BLaER1 treated with 17β-estradiol and CSF1 and Interleukin-3, amounts not matched to agents 10 nM and 100 nM (cell line): ENCODE results near the gene TNFRSF25.

Source experiments
- H3K27ac ChIP-seq, 11 experiments: shearing (Covaris generic); formaldehyde crosslinking; 2 replicates each; pipeline ENCODE4 v1.8.1; 2022
- H3K27me3 ChIP-seq, 11 experiments: shearing (Covaris generic); formaldehyde crosslinking; 2 replicates each; pipeline ENCODE4 v1.8.1; 2022
- H3K36me3 ChIP-seq, 11 experiments: shearing (Covaris generic); formaldehyde crosslinking; 2 replicates each; pipeline ENCODE4 v1.8.1; 2022
- H3K4me1 ChIP-seq, 10 experiments: shearing (Covaris generic); formaldehyde crosslinking; 2 replicates each; pipeline ENCODE4 v1.8.1; 2022
- H3K4me2 ChIP-seq, 11 experiments: shearing (Covaris generic); formaldehyde crosslinking; 2 replicates each; pipeline ENCODE4 v1.8.1; 2022
- H3K4me3 ChIP-seq, 10 experiments: shearing (Covaris generic); formaldehyde crosslinking; 2 replicates each; pipeline ENCODE4 v1.8.1; 2022
- H3K9ac ChIP-seq, 11 experiments: shearing (Covaris generic); formaldehyde crosslinking; 2 replicates each; pipeline ENCODE4 v1.8.1; 2022
- H3K9me3 ChIP-seq, 11 experiments: shearing (Covaris generic); formaldehyde crosslinking; replicated peaks in 1 of 11; 2 replicates each; pipeline ENCODE4 v1.8.1; 2022
- H4K20me1 ChIP-seq, 11 experiments: shearing (Covaris generic); formaldehyde crosslinking; 2 replicates each; pipeline ENCODE4 v1.8.1; 2022
- Cebpa-rat ChIP-seq, 11 experiments: shearing (Covaris generic); IDR thresholded peaks; 2 replicates each; pipeline ENCODE4 v1.8.1; 2022

Gene TNFRSF25, protein sequence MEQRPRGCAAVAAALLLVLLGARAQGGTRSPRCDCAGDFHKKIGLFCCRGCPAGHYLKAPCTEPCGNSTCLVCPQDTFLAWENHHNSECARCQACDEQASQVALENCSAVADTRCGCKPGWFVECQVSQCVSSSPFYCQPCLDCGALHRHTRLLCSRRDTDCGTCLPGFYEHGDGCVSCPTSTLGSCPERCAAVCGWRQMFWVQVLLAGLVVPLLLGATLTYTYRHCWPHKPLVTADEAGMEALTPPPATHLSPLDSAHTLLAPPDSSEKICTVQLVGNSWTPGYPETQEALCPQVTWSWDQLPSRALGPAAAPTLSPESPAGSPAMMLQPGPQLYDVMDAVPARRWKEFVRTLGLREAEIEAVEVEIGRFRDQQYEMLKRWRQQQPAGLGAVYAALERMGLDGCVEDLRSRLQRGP

DNA sequence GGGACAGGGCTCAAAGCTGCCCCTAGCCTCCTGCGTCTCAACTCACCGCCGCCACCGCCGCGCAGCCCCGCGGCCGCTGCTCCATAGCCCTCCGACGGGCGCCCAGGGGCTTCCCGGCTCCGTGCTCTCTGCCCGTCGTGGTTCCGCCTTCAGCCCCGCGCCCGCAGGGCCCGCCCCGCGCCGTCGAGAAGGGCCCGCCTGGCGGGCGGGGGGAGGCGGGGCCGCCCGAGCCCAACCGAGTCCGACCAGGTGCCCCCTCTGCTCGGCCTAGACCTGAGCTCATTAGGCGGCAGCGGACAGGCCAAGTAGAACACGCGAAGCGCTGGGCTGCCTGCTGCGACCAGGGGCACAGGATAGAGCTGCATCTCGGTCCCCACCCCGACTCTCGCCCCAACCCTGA, at the start of gene TNFRSF25:
TNFRSF25 (minus strand) TSS at position 151 of the 400 bp plus-strand sequence; CDS start at position 85, 66 bp downstream.
- Histone ChIP-seq H3K9ac (peak within 1 kb of the TSS; percentile 37 to 80 (median 68); a peak in 20 of 22 replicates), H3K4me2 (peak within 1 kb of the TSS; percentile 64 to 93 (median 81)), H3K27ac (peak within 1 kb of the TSS in 8 of 11 experiments; percentile 28 to 63 (median 41); a peak in 14 of 22 replicates), H3K9me3 (no peaks in the 10 kb centered on the region), H3K4me3 (peak within 1 kb of the TSS; percentile 48 to 70 (median 58)), H3K4me1 (peaks cover 14 to 40% (median 26%) of the 10 kb centered on the region in 10 experiments), H3K36me3 (peaks cover 0 to 18% (median 0%) of the 10 kb centered on the region in 11 experiments; a peak in 5 of 22 replicates), H3K27me3 (peaks cover 28 to 64% (median 43%) of the 10 kb centered on the region in 11 experiments), H4K20me1 (peaks cover 0 to 29% (median 0%) of the 10 kb centered on the region in 11 experiments; a peak in 2 of 22 replicates)
- no peak for TF ChIP-seq Cebpa-rat (IDR thresholded peaks at IDR 0.05)

DNA sequence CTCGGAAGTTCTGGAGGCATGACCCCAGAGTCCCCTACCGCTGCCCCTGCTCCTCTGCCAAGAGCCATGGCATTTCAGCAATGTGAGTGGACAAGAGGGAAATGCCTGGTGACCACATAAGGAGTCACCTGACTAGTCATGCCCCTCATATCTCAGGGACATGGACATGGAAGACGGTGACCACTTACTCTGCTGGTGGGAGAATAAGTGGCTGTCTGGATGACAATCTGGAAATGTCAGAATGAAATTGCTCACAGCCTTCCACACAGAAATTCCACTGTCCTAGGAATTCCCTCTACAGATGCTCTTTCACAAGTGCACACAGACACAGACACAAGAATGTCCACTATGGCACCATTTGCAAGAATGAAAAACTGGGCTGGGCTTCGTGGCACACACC, 49.8 kb upstream of the TNFRSF25 start:
- H3K36me3 ChIP-seq: peaks cover 0 to 2% (median 0%) of the 10 kb centered on the region in 11 experiments; a peak in 1 of 22 replicates
- H3K9ac ChIP-seq: no peak overlapping the region
- TF ChIP-seq Cebpa-rat (IDR thresholded peaks at IDR 0.05): no peak
- H3K4me1 ChIP-seq: peaks cover 7 to 34% (median 17%) of the 10 kb centered on the region in 10 experiments; a peak in 16 of 20 replicates
- H3K27ac ChIP-seq: no peak overlapping the region
- no peak overlapping the region for H3K4me3 ChIP-seq
- H3K9me3 ChIP-seq: no peaks in the 10 kb centered on the region
- H3K4me2 ChIP-seq: no peak overlapping the region
- H3K27me3 ChIP-seq: peaks cover 0 to 14% (median 0%) of the 10 kb centered on the region in 11 experiments; a peak in 2 of 22 replicates
- peaks cover 0 to 32% (median 14%) of the 10 kb centered on the region in 11 experiments; a peak in 9 of 22 replicates for H4K20me1 ChIP-seq

DNA sequence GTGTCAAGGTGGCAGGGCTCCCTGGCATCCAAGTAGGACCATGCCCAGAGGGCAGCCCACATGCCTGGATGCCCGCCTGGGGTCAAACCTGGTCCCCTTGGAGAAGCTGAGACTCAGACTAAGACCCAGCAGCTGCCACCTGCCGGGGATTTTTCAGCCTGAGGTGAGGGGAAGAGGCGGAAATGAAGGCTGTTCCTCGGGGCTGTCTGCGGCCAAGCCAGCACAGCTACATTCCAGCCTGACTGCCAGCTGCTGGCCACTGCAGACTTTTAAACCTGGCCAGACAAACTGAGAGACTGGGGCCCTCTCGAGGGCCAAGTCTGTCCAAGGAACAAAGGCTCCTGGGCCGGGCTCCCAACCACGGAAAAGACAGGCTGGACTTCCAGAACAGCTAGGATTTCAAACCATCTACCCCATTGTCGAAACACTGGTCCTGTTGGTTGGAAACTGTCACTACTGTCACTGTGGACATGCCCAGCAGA, 47.4 kb upstream of the TNFRSF25 start:
- H3K9me3 ChIP-seq: no peaks in the 10 kb centered on the region

DNA sequence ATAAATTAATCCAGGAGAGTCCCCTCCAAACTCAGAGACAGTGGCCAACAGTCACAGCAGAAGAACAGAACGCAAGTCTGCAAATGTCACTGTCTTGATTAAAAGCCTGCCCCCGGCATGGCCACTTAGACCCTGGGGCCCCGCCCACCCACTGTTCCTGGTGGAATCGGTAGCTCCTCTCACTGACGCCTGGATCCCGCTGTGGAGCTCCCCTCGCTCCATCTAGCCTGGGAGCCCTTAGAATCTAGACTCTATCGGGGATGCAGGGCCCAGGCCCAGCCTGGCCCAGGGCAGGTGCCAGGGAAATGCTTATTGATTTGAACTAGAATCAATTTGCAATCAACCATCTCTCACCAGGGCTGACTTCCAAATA, 46.9 kb upstream of the TNFRSF25 start:
- H3K27me3 ChIP-seq: peaks cover 0 to 43% (median 0%) of the 10 kb centered on the region in 11 experiments; a peak in 8 of 22 replicates
- H4K20me1 ChIP-seq: peaks cover 0 to 47% (median 9%) of the 10 kb centered on the region in 11 experiments; a peak in 8 of 22 replicates
- H3K4me2 ChIP-seq: no peak overlapping the region
- H3K27ac ChIP-seq: no peak overlapping the region
- no peak for TF ChIP-seq Cebpa-rat (IDR thresholded peaks at IDR 0.05)
- no peaks in the 10 kb centered on the region for H3K36me3 ChIP-seq
- no peaks in the 10 kb centered on the region for H3K9me3 ChIP-seq
- no peak overlapping the region for H3K4me3 ChIP-seq
- no peak overlapping the region for H3K9ac ChIP-seq
- H3K4me1 ChIP-seq: peaks cover 22 to 45% (median 29%) of the 10 kb centered on the region in 10 experiments

More for the DNA sequence above, 47.4 kb upstream of the TNFRSF25 start:
- H3K27ac ChIP-seq: no peak overlapping the region
- no peak overlapping the region for H3K9ac ChIP-seq
- H3K4me3 ChIP-seq: no peak overlapping the region
- H3K4me1 ChIP-seq: peaks cover 18 to 41% (median 25%) of the 10 kb centered on the region in 10 experiments
- H3K27me3 ChIP-seq: peaks cover 0 to 38% (median 0%) of the 10 kb centered on the region in 11 experiments; a peak in 8 of 22 replicates
- peaks cover 0 to 42% (median 8%) of the 10 kb centered on the region in 11 experiments; a peak in 8 of 22 replicates for H4K20me1 ChIP-seq
- H3K4me2 ChIP-seq: no peak overlapping the region
- no peak for TF ChIP-seq Cebpa-rat (IDR thresholded peaks at IDR 0.05)
- H3K36me3 ChIP-seq: no peaks in the 10 kb centered on the region

DNA sequence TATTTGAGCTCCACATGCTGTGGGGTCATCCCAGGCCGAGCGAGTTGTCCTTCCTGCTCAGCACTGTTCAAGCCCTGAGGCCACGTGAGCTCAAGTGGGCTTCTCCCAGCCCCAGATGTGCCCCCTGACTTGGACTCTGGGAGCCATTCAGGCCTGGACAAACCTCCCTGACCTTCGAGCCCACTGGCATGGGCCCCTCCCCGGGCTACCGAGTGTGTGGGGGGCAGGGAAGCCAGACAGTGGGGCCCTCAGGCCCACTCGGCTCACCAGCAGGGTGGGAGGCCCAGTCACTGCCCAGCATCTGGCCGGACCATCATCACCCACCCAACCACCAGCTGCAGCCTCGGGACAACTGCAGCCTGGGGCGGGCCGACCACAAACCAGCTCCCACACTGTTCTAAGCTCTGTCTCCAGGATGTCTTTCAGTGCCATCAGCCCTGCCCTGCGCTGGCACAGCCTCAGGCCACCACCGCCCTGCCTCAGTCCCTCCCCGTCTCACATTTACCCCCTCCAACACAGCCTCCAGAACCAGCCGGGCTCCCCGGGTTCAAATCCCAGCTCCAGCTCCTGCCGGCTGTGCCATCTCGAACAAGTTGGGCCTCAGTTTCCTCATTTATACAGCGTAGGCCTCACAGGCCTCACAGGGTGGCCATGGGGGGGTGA, 46.4 kb upstream of the TNFRSF25 start:
- H3K36me3 ChIP-seq: no peaks in the 10 kb centered on the region
- H3K4me3 ChIP-seq: no peak overlapping the region
- H3K4me2 ChIP-seq: no peak overlapping the region
- no peak for TF ChIP-seq Cebpa-rat (IDR thresholded peaks at IDR 0.05)
- peaks cover 0 to 52% (median 9%) of the 10 kb centered on the region in 11 experiments; a peak in 10 of 22 replicates for H4K20me1 ChIP-seq
- no peaks in the 10 kb centered on the region for H3K9me3 ChIP-seq
- 0 out of 22 replicates have a peak overlapping the region, but pooled peaks of 1 of the 11 experiments have one; percentile 20 for H3K27ac ChIP-seq
- no peak overlapping the region for H3K9ac ChIP-seq
- H3K4me1 ChIP-seq: peaks cover 28 to 50% (median 35%) of the 10 kb centered on the region in 10 experiments
- peaks cover 0 to 45% (median 0%) of the 10 kb centered on the region in 11 experiments; a peak in 8 of 22 replicates for H3K27me3 ChIP-seq

DNA sequence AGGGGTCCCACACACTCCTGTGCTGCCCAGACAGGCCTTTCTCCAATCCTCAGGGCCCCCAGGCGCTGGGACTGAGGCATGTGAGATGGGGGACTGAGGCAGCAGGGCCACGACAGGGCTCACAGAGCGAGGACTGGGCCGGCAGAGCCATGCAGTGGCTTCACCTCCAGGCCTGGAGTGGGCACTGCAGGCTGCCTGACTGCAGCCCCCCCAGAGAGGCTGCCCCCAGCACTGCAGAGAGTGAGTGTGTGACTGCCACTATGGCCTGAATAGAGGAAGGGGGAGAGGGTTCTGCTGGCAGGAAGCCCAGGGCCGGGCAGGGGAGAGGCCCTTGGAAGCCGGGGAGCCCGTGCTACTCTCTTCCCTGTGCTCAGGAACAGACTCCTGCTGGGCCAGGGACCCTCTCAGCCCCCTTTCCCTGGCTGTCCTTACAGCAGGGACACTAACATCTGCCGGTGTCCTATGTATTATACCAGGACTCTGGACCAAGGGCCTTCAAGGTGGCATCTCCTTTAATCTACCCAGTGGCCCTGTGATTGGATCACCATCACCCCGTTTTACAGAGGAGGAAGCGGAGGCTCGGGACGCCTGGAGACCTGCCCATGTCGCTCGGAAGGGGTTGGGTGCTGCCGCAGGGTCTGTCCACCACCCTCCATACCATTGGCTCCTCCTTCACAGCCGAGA, 45.7 kb upstream of the TNFRSF25 start:
- Histone ChIP-seq H3K4me1 (peaks cover 34 to 57% (median 41%) of the 10 kb centered on the region in 10 experiments), H3K9me3 (no peaks in the 10 kb centered on the region), H3K9ac (0 out of 22 replicates have a peak overlapping the region, but pooled peaks of 2 of the 11 experiments have one; percentile 15 to 20), H3K27me3 (peaks cover 0 to 46% (median 0%) of the 10 kb centered on the region in 11 experiments; a peak in 8 of 22 replicates), H3K36me3 (no peaks in the 10 kb centered on the region), H3K27ac (peak overlapping the region in 2 of 11 experiments; percentile 6 to 20; a peak in 1 of 22 replicates), H4K20me1 (peaks cover 0 to 59% (median 11%) of the 10 kb centered on the region in 11 experiments; a peak in 11 of 22 replicates), H3K4me2 (peak overlapping the region in 2 of 11 experiments; percentile 10 to 94; a peak in 2 of 22 replicates), H3K4me3 (no peak overlapping the region)
- no peak for TF ChIP-seq Cebpa-rat (IDR thresholded peaks at IDR 0.05)

DNA sequence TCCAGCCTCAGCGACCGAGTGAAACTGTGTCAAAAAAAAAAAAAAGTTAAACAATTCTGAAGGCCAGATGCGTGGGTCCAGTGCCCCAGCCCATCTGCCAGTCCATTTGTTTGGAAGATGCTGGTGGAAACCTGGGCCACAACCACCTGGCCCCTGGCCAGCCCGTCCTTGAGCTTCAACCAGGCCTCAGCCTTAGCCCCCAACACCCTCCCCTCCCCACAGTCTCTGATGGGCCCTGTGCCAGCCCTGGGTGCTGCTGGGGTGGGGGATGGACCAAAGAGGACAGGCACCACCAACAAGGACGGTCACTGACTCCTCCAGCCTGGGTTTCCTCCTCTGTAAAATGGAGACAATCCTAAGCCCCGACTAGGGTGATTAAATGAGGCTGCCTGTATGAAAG, 45.1 kb upstream of the TNFRSF25 start:
- TF ChIP-seq Cebpa-rat (IDR thresholded peaks at IDR 0.05): no peak
- H3K27me3 ChIP-seq: peaks cover 0 to 52% (median 0%) of the 10 kb centered on the region in 11 experiments; a peak in 8 of 22 replicates

More for the DNA sequence above, 45.1 kb upstream of the TNFRSF25 start:
- Histone ChIP-seq H4K20me1 (peaks cover 0 to 65% (median 14%) of the 10 kb centered on the region in 11 experiments; a peak in 11 of 22 replicates), H3K36me3 (no peaks in the 10 kb centered on the region), H3K27ac (0 out of 22 replicates have a peak overlapping the region, but pooled peaks of 1 of the 11 experiments have one; percentile 6), H3K4me2 (peak overlapping the region in 2 of 11 experiments; percentile 91 to 94; a peak in 4 of 22 replicates), H3K9me3 (no peaks in the 10 kb centered on the region), H3K9ac (no peak overlapping the region), H3K4me1 (peaks cover 38 to 64% (median 48%) of the 10 kb centered on the region in 10 experiments), H3K4me3 (no peak overlapping the region)
